ENCODE measurements around the gene ARHGAP15. TPM values are rescaled to one million over a fixed set of nuclear protein-coding genes. Genes with fewer than 3 reads are reported as not detected.
"Not testable (repeated sequence)": the region's sequence is repeated elsewhere in the genome, so short reads cannot be mapped to it uniquely, and the experiment has no call there.

ARHGAP15 gene
- total and polyA plus RNA-seq, 2 experiments from 2014 or later = not detected

DNA sequence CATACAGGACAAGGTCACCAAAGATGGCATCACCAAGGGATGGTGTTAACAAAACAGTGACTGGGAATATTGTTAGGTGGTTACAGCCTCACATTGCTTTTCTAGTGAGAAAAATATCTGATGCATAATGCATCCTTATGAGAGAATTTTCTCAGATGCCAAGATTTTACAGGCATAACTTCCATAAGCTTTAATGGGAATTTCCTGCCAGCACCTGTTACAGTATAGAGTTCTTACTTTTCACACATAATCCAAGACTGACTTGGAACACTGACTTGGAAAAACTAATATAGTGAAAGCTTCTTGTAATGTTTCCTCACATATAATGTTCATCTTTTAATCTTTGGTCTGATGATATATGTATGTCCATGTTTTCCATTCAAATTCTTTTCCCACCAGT is 402.8 kb downstream of the ARHGAP15 start:
- Histone ChIP-seq H3K27me3 (replicated peaks; ENCODE audit: insufficient read depth) (no peaks in the 10 kb centered on the region), H3K4me1 (ENCODE audit: insufficient read depth) (no peaks in the 10 kb centered on the region), H3K4me3 (no peak overlapping the region), H3F3A (ENCODE audit: insufficient read depth) (no peaks in the 10 kb centered on the region), H3K4me2 (ENCODE audit: unreplicated experiment) (no peak overlapping the region), H2AFZ (no peak overlapping the region), H3K9me2 (ENCODE audit: insufficient read depth) (no peaks in the 10 kb centered on the region), H3K9ac (no peak overlapping the region), H3K79me2 (ENCODE audit: insufficient read depth) (no peaks in the 10 kb centered on the region), H3K36me3 (ENCODE audit: low read depth) (no peaks in the 10 kb centered on the region), H3K27ac (no peak overlapping the region), H3K9me3 (ENCODE audit: low read depth) (no peaks in the 10 kb centered on the region), H4K20me1 (ENCODE audit: insufficient read depth) (no peaks in the 10 kb centered on the region)
- no peak for DNase-seq
- TF ChIP-seq EZH2 (IDR thresholded peaks at IDR 0.05; ENCODE audit: insufficient read depth, poor library complexity, severe bottlenecking) (no peak), EZH2phosphoT487 (IDR thresholded peaks at IDR 0.05; ENCODE audit: insufficient read depth, low read depth) (no peak)
- in situ Hi-C loops (cut with MboI) = no loop called here

DNA sequence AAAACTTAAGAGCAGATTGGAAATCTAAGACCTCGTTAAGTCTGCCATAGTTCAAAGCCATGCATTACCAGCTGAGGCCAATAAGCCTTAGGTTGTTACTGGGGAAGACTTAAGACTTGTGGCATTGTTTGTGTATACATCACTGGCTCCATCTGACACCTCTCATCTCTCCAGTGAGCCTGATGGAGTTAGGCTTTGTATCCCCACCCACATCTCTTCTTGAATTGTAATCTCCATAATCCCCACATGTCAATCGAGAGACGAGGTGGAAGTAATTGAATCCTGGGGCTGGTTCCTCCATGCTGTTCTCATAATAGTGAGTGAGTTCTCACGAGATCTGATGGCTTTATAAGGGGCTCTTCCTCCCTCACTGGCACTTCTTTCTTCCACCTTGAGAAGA is 404.6 kb downstream of the ARHGAP15 start:
- in situ Hi-C loops (cut with MboI) = no loop called here
- Histone ChIP-seq H4K20me1 (ENCODE audit: insufficient read depth) (no peaks in the 10 kb centered on the region), H3K4me2 (ENCODE audit: unreplicated experiment) (no peak overlapping the region), H3K4me3 (no peak overlapping the region), H3K9me3 (ENCODE audit: low read depth) (no peaks in the 10 kb centered on the region), H3K4me1 (ENCODE audit: insufficient read depth) (no peaks in the 10 kb centered on the region), H3K36me3 (ENCODE audit: low read depth) (no peaks in the 10 kb centered on the region), H3K9ac (no peak overlapping the region), H3K79me2 (ENCODE audit: insufficient read depth) (no peaks in the 10 kb centered on the region), H3F3A (ENCODE audit: insufficient read depth) (no peaks in the 10 kb centered on the region), H3K27me3 (replicated peaks; ENCODE audit: insufficient read depth) (no peaks in the 10 kb centered on the region), H3K9me2 (ENCODE audit: insufficient read depth) (no peaks in the 10 kb centered on the region), H2AFZ (no peak overlapping the region), H3K27ac (no peak overlapping the region)
- DNase-seq = no peak
- 71 to 81% methylated on average over 4 of the region's 4 CpGs for WGBS, 2 experiments (ENCODE audit: low coverage in 1 of 2, low lambda C conversion rate in 2 of 2, missing lambda C conversion rate in 2 of 2)
- TF ChIP-seq EZH2phosphoT487 (IDR thresholded peaks at IDR 0.05; ENCODE audit: insufficient read depth, low read depth) (no peak), EZH2 (IDR thresholded peaks at IDR 0.05; ENCODE audit: insufficient read depth, poor library complexity, severe bottlenecking) (no peak)

DNA sequence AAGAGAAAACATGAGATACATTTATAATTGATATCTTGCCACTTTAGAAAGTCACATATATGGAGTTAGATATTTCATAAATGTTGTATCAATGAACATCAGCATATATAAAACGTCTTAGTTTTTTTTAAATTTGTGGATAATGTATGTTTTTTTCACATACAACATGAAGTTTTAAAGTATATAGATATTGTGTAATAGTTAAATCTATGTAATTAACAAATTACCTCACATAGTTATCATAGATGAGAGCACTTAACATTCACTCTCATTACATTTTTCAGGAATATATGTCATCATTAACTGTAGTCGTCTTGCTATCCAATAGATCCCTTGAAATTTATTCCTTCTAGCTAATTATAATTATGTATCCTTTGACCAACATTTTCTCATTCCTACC is 406.6 kb downstream of the ARHGAP15 start:
- TF ChIP-seq EZH2 (IDR thresholded peaks at IDR 0.05; ENCODE audit: insufficient read depth, poor library complexity, severe bottlenecking) = no peak
- no peak for TF ChIP-seq EZH2phosphoT487 (IDR thresholded peaks at IDR 0.05; ENCODE audit: insufficient read depth, low read depth)
- H3K4me2 ChIP-seq (ENCODE audit: unreplicated experiment) = no peak overlapping the region
- 62 to 63% methylated on average over 2 of the region's 2 CpGs for WGBS, 2 experiments (ENCODE audit: low coverage in 1 of 2, low lambda C conversion rate in 2 of 2, missing lambda C conversion rate in 2 of 2)
- H3K36me3 ChIP-seq (ENCODE audit: low read depth) = no peaks in the 10 kb centered on the region
- H3K9me2 ChIP-seq (ENCODE audit: insufficient read depth) = no peaks in the 10 kb centered on the region
- no peak overlapping the region for H2AFZ ChIP-seq
- H3K9me3 ChIP-seq (ENCODE audit: low read depth) = no peaks in the 10 kb centered on the region
- H3K4me3 ChIP-seq = no peak overlapping the region
- H3K79me2 ChIP-seq (ENCODE audit: insufficient read depth) = no peaks in the 10 kb centered on the region
- H3K4me1 ChIP-seq (ENCODE audit: insufficient read depth) = no peaks in the 10 kb centered on the region
- H4K20me1 ChIP-seq (ENCODE audit: insufficient read depth) = no peaks in the 10 kb centered on the region
- no peak for DNase-seq
- in situ Hi-C loops (cut with MboI) = no loop called here
- H3F3A ChIP-seq (ENCODE audit: insufficient read depth) = no peaks in the 10 kb centered on the region
- no peak overlapping the region for H3K9ac ChIP-seq
- H3K27ac ChIP-seq = no peak overlapping the region
- H3K27me3 ChIP-seq (replicated peaks; ENCODE audit: insufficient read depth) = no peaks in the 10 kb centered on the region

DNA sequence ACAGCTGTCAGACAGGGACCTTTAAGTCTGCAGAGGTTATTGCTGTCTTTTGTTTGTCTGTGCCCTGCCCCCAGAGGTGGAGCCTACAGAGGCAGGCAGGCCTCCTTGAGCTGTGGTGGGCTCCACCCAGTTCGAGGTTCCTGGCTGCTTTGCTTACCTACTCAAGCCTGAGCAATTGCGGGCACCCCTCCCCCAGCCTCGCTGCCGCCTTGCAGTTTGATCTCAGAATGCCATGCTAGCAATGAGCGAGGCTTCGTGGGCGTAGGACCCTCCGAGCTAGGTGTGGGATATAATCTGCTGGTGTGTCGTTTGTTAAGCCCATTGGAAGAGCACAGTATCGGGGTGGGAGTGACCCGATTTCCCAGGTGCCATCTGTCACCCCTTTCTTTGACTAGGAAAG is 412.7 kb downstream of the ARHGAP15 start:
- H3K36me3 ChIP-seq (ENCODE audit: low read depth); H3K27ac ChIP-seq; H3K4me3 ChIP-seq; H4K20me1 ChIP-seq (ENCODE audit: insufficient read depth); H3K79me2 ChIP-seq (ENCODE audit: insufficient read depth); H3F3A ChIP-seq (ENCODE audit: insufficient read depth); DNase-seq; H2AFZ ChIP-seq; H3K27me3 ChIP-seq (replicated peaks; ENCODE audit: insufficient read depth); H3K9me3 ChIP-seq (ENCODE audit: low read depth); H3K9me2 ChIP-seq (ENCODE audit: insufficient read depth); H3K9ac ChIP-seq; in situ Hi-C loops (cut with MboI); H3K4me2 ChIP-seq (ENCODE audit: unreplicated experiment); H3K4me1 ChIP-seq (ENCODE audit: insufficient read depth): not testable (repeated sequence)
- 78 to 87% methylated on average over 11 of the region's 11 CpGs for WGBS, 2 experiments (ENCODE audit: low coverage in 1 of 2, low lambda C conversion rate in 2 of 2, missing lambda C conversion rate in 2 of 2)
